VCaP (cell line): ENCODE data around the gene COL24A1.
"Not testable (repeated sequence)": the region's sequence is repeated elsewhere in the genome, so short reads cannot be mapped to it uniquely, and the experiment has no call there.

ENCODE experiments used
- H3K27ac ChIP-seq: fragments of 450-650 bp; 2 replicates; pipeline ENCODE4 v1.5.1; 2017
- TF ChIP-seq, protein P1 (sequence below): fragments of 450-650 bp; conservative IDR thresholded peaks from 2 replicates; pipeline ENCODE4 v1.5.1; 2017; ENCODE audit warnings: mild to moderate bottlenecking, moderate library complexity

COL24A1 gene

DNA sequence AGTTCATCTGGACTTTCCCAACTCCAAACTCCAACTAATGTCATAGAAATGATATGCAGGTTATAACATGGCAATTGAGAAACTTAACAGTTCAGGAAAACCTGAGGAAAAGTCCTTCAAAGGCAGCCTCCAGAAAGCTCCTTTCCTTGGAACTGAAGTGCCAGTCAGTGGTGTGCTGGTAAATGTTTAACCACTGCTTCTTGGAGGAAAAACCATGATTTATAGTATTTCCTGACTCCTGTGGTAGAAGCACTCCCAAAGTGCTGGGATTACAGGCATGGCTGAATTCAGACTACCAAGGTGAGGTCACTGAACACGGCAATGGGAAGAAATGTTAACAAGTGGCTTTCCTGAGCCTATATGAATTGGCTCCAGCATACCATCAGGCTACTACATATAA is 421.6 kb downstream of the COL24A1 start:
- H3K27ac ChIP-seq = no peak overlapping the region
- TF ChIP-seq, protein P1, sequence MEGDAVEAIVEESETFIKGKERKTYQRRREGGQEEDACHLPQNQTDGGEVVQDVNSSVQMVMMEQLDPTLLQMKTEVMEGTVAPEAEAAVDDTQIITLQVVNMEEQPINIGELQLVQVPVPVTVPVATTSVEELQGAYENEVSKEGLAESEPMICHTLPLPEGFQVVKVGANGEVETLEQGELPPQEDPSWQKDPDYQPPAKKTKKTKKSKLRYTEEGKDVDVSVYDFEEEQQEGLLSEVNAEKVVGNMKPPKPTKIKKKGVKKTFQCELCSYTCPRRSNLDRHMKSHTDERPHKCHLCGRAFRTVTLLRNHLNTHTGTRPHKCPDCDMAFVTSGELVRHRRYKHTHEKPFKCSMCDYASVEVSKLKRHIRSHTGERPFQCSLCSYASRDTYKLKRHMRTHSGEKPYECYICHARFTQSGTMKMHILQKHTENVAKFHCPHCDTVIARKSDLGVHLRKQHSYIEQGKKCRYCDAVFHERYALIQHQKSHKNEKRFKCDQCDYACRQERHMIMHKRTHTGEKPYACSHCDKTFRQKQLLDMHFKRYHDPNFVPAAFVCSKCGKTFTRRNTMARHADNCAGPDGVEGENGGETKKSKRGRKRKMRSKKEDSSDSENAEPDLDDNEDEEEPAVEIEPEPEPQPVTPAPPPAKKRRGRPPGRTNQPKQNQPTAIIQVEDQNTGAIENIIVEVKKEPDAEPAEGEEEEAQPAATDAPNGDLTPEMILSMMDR = no peak

DNA sequence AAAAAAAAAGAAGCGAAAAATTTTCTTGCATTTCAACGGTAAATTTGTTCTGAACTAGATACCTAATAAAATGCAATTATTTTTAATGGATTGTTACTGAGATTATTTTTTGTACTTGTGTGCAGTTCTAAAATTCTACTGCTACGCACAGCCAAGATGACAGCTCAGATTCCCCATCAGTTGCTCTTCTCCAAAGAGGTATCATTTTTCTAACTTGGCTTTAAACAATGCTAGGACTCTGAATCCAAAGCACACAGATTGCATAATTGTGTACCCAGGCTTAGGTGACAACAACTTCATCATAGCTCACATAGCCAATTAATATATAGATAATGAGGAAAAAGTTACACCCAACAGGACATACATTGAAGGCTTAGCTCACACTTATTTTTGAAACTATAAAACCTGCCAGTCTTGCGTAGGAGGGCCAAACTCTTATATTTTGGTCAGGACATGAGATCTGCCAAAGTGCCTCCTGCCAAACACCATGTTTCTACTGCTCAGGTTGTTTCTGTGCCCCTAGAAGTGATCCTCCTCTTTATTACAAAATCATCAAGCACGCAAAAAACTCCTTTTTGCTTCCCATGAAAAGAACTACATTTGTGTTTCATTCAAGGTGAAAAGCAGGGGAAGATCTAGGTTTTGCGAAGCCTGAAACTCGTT is 437.8 kb downstream of the COL24A1 start:
- no peak overlapping the region for H3K27ac ChIP-seq
- TF ChIP-seq, protein P1 = no peak

DNA sequence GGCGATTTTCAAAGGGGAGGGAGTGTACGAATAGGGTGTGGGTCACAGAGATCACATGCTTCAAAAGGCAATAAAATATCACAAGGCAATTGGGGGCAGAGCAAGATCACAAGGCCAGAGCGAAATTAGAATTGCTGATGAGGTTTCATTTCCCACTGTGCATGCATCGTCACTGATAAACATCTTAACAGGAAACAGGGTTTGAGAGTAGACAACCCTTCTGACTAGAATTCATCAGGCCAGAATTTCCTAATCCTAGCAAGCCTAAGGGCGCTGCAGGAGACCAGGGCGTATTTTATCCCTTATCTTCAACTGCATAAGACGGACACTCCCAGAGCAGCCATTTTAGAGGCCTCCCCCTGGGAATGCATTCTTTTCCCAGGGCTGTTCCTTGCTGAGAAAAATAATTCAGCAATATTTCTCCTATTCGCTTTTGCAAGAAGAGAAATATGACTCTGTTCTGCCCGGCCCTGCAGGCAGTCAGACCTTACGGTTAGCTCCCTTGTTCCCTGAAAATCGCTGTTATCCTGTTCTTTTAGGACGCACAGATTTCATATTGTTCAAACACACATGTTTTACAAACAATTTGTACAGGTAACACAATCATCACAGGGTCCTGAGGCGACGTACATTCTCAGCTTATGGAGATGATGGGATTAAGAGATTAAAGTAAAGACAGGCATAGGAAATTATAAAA is 442.0 kb downstream of the COL24A1 start:
- H3K27ac ChIP-seq = not testable (repeated sequence)

DNA sequence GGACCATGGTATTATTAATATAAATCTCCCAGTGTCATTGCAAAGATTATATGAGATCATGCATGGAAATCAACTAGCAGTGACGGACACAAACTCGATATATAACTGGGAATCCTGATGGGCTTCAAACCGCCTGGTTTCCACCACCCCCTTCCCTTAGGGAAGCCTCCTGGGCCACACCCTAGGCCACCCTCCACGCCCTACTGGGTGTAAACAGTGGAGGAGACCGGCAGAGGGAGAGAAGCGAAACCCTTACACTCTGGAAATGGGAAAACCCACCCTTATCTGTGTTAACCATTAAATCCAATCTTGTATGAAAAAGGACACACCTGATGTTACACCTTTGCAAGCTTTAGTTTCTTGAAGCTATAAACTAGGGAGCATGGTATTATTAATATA is 447.7 kb downstream of the COL24A1 start:
- peak overlapping the region; percentile 80 for H3K27ac ChIP-seq
- TF ChIP-seq, protein P1 = no peak

DNA sequence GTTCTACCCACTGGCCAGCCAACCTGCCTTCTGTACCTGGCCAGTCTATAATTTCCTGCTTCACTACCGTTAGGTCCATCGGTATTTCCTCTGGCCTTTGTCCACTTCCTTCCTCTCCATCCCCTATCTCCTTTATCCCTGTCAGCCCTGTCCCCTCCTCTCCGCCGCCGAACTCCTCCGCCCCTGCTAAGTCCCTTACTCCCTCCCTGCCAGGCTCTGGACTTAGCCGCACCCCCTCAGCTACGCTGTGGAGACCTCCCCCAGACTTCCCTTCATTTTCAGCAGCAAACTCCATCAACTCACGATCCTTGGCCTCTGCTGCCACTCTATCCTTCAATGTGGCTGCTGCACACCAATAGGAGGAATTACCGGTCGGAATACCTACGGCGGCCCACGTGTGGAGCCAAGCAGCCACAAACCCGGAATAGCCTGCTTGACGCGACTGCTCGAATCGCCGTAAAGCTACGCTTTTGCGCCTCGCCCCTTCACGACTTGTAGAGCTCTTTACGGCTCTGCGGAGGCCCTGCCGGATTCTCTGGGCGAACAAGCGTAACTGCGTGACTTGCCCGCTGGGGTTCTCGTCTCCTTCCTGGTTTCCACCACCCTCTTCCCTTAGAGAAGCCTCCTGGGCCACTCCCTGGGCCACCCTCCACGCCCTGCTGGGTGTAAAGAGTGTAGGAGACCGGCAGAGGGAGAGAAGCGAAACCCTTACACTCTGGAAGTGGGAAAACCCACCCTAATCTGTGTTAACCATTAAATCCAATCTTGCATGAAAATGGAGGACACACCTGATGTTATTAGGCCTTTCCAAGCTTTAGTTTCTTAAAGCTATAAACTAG is 448.4 kb downstream of the COL24A1 start, which contains the start of gene ZNHIT6:
Gene ZNHIT6 (minus strand): TSS at position 444 of the 839 bp plus-strand sequence. CDS start 149 bp downstream, at position 295.
- H3K27ac ChIP-seq = peak within 1 kb of the TSS; percentile 80
- TF ChIP-seq, protein P1 = peak; percentile 40

DNA sequence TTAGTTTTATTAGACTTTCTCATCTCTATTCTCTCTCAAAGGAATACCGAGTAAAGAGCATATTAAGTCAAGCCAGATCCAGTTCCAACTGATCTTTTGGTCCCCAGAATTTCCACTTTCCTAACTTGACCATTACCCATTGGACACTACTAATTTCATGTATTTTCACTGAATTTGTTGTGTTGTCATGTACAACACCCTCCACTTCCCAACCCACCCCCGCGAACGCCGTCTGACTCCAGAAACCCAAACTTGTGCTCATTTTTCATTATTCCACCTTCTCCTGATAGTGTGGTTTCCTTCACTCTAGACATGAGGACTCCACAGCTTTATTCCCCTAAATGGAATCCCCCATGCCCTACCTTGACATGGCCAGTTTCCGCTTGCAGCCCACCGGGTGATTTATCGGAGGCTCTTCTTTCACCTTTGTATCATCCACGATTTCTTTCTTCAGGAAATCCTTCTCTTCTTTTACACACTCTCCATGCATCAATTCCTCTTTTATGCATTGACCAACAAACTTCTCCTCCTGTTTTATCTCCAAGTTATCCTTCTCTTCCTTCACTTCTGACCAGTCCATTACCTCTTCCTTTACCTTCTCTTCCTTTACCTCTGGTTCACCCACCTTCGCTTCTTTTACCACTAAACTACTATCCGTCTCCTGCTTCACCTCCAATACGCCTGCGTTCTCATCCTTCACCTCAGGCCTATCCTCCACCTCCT is 449.1 kb downstream of the COL24A1 start:
- H3K27ac ChIP-seq = peak overlapping the region; percentile 80
- TF ChIP-seq, protein P1 = no peak

DNA sequence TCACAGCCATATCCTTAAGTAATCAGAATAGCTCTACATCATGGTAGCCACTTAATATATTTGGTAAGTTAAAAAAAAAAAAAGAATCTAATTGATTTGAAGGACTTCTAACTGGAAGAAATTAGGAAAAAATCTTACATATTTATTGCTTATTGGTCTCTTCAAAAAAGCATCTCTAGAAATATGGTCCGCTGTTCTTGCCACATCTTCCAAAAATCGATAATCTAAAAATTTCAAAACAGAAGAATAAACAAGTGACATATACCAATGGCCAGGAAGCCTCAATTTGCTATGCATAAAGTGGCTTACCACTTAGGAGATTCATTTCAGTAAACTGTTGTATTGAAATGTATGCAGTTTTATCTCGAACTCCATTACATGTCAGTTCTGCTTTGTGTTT is 450.6 kb downstream of the COL24A1 start:
- no peak overlapping the region for H3K27ac ChIP-seq
- TF ChIP-seq, protein P1 = no peak
